Pancreas (tissue), 10 donors: ENCODE results near the gene SRPRA. TPM values are rescaled to one million over a fixed set of nuclear protein-coding genes. Genes with fewer than 3 reads are reported as not detected.

Experiments used
- ATAC-seq, 4 donors: fragments of 200-7000 bp; cut with Tn5 transposase; one replicate each; pipeline versions ENCODE4 v1.8.0 to v1.9.1; 2020; ENCODE audit warnings: mild to moderate bottlenecking in 4 of 4, moderate library complexity in 4 of 4
- DNase-seq, 6 donors: peaks; one replicate each; pipeline ENCODE4 v3.0.0-alpha.2; 2020
- FAIRE-seq: peaks from 2 replicates; lab custom pipeline; 2012; peaks lifted over from hg19 to GRCh38; lab: Jason Lieb, UNC
- H3K27ac ChIP-seq, 4 donors: fragments of 200-600 bp; sonication (generic); 1 replicate in 3 of 4; 2 replicates in 1 of 4; pipeline versions ENCODE4 v1.5.0 to v1.8.0; 2020
- H3K27me3 ChIP-seq, 4 donors: fragments of 200-600 bp; one replicate each; pipeline ENCODE4 v1.8.0; 2021
- H3K36me3 ChIP-seq, 3 donors: fragments of 200-600 bp; sonication (generic) in 1 of 3; one replicate each; pipeline versions ENCODE4 v1.5.0 to v1.8.0; 2020 to 2021
- H3K4me1 ChIP-seq, 3 donors: fragments of 200-600 bp; one replicate each; pipeline ENCODE4 v1.8.0; 2021
- H3K4me3 ChIP-seq, 4 donors: fragments of 200-600 bp; sonication (generic) in 2 of 4; one replicate each; pipeline versions ENCODE4 v1.5.0 to v1.8.0; 2020 to 2021
- H3K9me3 ChIP-seq, 4 donors: fragments of 200-600 bp; one replicate each; pipeline ENCODE4 v1.8.0; 2021
- CTCF ChIP-seq, 4 donors: fragments of 200-600 bp; sonication (generic) in 3 of 4; IDR thresholded peaks; one replicate each; pipeline versions ENCODE4 v1.5.0 to v1.8.0; 2021; ENCODE audit warnings: antibody characterized with exemption in 4 of 4
- WGBS, 2 donors: extraction: QIAGEN DNeasy Blood & Tissue Kit; methylation state at CpG; one replicate each; pipeline ENCODE4 v1.1.7; 2013; 5-methylcytosine and 5-hydroxymethylcytosine counted together
- intact Hi-C, 3 donors: fragments of 100-400 bp; cut with DNase I; formaldehyde crosslinking; loops; one replicate each; pipeline versions ENCODE4 v1.11.1 to v1.14.2; 2022
- polyA plus RNA-seq, 2 donors: library from polyadenylated mRNA; stranded (reverse); fragments of 200-250 nt; gene quantifications; one replicate each; pipeline ENCODE4 v1.2.3, GENCODE V29; 2013
- total RNA-seq, 6 donors: library from RNA; stranded (reverse); fragmentation: NEBNext Ultra II Directional in 4 of 6; extraction: Animal tissue kit (Norgen Biotek cat#: 25700) in 4 of 6; gene quantifications; one replicate each; pipeline versions ENCODE4 v1.2.1 to v1.2.4, GENCODE V29; 2021 to 2023
- donor health status: healthy with polysubstance abuse.
- donor health status: DM: no; HTN: no; CAD: no; lungs with moderate emphysema.
- donor health status: DM: no; HTN: no; CAD: no.
- donor health status: control.
- donor health status: control.
- donor health status: Bipolar disorder and iron deficiency.
- donor health status: DM: yes; HTN: yes; CAD: no.
- donor health status: DM: no; HTN: no; CAD: no.
- donor health status: DM: no; HTN: no; CAD: no.
- donor health status: DM: yes; HTN: yes; CAD: no.

Gene SRPRA
- total and polyA plus RNA-seq, 8 donors: 76.5 to 178 (median 152) TPM

- ATAC-seq (peak in 1 of 4 donors; percentile 10), DNase-seq (peak in 3 of 6 donors; percentile 48 to 52 (median 52)), FAIRE-seq (no peak)
- Histone ChIP-seq H3K27ac (no peak overlapping the region), H3K27me3 (no peaks in the 10 kb centered on the region), H3K36me3 (no peaks in the 10 kb centered on the region), H3K4me1 (peaks cover 0 to 18% (median 3%) of the 10 kb centered on the region in 3 donors), H3K9me3 (no peaks in the 10 kb centered on the region), H3K4me3 (no peak overlapping the region)
- WGBS, 2 donors: 80 to 88% methylated on average over 6 of the region's 6 CpGs
- intact Hi-C loops: no loop called here
- no peak for TF ChIP-seq CTCF (IDR thresholded peaks at IDR 0.05)
Measured at GRCh38 chr11:126284829-126285228, 16.1 kb upstream of the SRPRA start.

- TF ChIP-seq CTCF (IDR thresholded peaks at IDR 0.05): peak in 2 of 4 donors; percentile 20 to 31
- FAIRE-seq (no peak), ATAC-seq (peak; percentile 89 to 93 (median 92)), DNase-seq (peak; percentile 64 to 91 (median 74))
- 1% methylated on average over 51 to 82 of the region's 82 CpGs for WGBS, 2 donors
- Histone ChIP-seq H3K27me3 (no peaks in the 10 kb centered on the region), H3K36me3 (no peaks in the 10 kb centered on the region), H3K9me3 (no peaks in the 10 kb centered on the region), H3K27ac (peak within 1 kb of the TSS; percentile 84 to 90 (median 88)), H3K4me1 (peaks cover 0 to 18% (median 3%) of the 10 kb centered on the region in 3 donors), H3K4me3 (peak within 1 kb of the TSS; percentile 56 to 77 (median 72))
- intact Hi-C loops: no loop called here
Measured at GRCh38 chr11:126282736-126283591, 14.3 kb upstream of the SRPRA start, which contains the start of gene TIRAP. Gene TIRAP (plus strand): TSS chr11:126283093. CDS start chr11:126290895, 7,802 bp downstream.

GRCh38 chr11:126282361-126282735 is 13.7 kb upstream of the SRPRA start:
- WGBS, 2 donors: 2% methylated on average over 15 of the region's 15 CpGs
- intact Hi-C loops: no loop called here
- peak; percentile 56 to 75 (median 70) for ATAC-seq
- H3K27me3 ChIP-seq: no peaks in the 10 kb centered on the region
- peaks cover 0 to 18% (median 3%) of the 10 kb centered on the region in 3 donors for H3K4me1 ChIP-seq
- DNase-seq: peak in 4 of 6 donors; percentile 34 to 71 (median 44)
- no peaks in the 10 kb centered on the region for H3K9me3 ChIP-seq
- H3K36me3 ChIP-seq: no peaks in the 10 kb centered on the region
- H3K4me3 ChIP-seq: peak overlapping the region; percentile 56 to 77 (median 72)
- no peak for TF ChIP-seq CTCF (IDR thresholded peaks at IDR 0.05)
- FAIRE-seq: no peak
- peak overlapping the region; percentile 84 to 90 (median 88) for H3K27ac ChIP-seq

GRCh38 chr11:126281666-126282175 is 13.0 kb upstream of the SRPRA start:
- intact Hi-C loops: no loop called here
- H3K9me3 ChIP-seq: no peaks in the 10 kb centered on the region
- H3K36me3 ChIP-seq: no peaks in the 10 kb centered on the region
- no peak for FAIRE-seq
- peaks cover 0 to 18% (median 3%) of the 10 kb centered on the region in 3 donors for H3K4me1 ChIP-seq
- ATAC-seq: no peak
- no peak for TF ChIP-seq CTCF (IDR thresholded peaks at IDR 0.05)
- peak overlapping the region in 1 of 4 donors; percentile 88 for H3K27ac ChIP-seq
- no peak for DNase-seq
- H3K27me3 ChIP-seq: no peaks in the 10 kb centered on the region
- H3K4me3 ChIP-seq: no peak overlapping the region
- 89 to 97% methylated on average over 10 of the region's 10 CpGs for WGBS, 2 donors
